ENCODE results near the gene KCNMA1.

Gene KCNMA1

GRCh38 chr10:77505431-77506334, 131.9 kb downstream of the KCNMA1 start:
- no peak for TF ChIP-seq CTCF (IDR thresholded peaks at IDR 0.05; ENCODE audit: insufficient read depth, low read depth, low read length, missing control alignments)
- no peak overlapping the region for H3K4me3 ChIP-seq (ENCODE audit: low read depth, low read length)
- DNase-seq (ENCODE audit: low read depth), result no peak

DNA sequence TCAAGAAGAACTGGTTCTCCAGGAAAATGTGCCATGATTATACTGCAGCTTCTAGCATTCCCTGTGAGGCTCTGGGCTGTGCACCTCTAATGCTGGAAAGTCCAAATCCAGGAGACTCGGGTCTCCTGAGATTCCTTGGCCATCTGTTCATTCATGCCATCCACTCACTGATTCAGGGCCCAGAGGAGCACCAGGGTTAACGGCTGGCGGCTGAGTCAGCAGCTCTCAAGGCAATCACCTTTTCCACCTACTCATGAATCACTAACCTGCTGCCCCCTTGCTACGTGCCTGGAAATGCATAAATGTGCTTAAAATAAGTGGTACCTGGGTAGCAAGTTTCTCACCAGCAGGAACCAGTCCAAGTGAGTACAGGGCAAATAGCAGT, 132.7 kb downstream of the KCNMA1 start:
- no peak for TF ChIP-seq CTCF (IDR thresholded peaks at IDR 0.05; ENCODE audit: insufficient read depth, low read depth, low read length, missing control alignments)
- DNase-seq (ENCODE audit: low read depth), result no peak
- H3K4me3 ChIP-seq (ENCODE audit: low read depth, low read length), result no peak overlapping the region

DNA sequence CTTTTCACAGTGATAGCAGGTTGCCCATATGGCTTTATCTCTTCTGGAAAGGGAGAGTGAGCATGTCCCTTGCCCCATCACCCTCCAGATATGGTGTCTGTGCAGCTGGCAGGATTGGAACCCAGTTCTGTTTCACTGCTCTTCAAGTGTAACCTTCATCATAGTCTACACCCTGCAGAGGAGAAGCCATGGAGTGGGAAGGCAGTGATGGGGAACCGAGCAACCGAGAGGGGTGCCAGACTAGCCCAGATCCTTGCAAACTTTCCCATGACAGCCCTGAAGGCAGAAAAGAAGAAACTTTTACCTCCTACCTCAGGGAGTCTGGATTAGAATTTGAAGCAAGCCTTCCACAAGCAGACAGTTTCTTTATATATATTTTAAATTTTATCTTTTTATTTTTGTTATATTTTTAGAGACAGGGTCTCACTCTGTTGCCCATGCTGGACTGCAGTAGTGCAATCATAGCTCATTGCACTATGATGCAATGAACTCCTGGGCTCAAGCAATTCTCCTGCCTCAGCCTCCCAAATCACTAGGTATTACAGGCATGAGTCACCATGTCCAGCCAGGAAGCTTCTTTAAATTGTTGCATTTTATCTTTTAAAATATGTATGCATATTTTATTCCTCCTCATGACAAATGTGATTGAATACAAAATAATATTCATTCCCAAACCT, 133.3 kb downstream of the KCNMA1 start:
- no peak for DNase-seq (ENCODE audit: low read depth)
- no peak overlapping the region for H3K4me3 ChIP-seq (ENCODE audit: low read depth, low read length)
- TF ChIP-seq CTCF (IDR thresholded peaks at IDR 0.05; ENCODE audit: insufficient read depth, low read depth, low read length, missing control alignments), result no peak

DNA sequence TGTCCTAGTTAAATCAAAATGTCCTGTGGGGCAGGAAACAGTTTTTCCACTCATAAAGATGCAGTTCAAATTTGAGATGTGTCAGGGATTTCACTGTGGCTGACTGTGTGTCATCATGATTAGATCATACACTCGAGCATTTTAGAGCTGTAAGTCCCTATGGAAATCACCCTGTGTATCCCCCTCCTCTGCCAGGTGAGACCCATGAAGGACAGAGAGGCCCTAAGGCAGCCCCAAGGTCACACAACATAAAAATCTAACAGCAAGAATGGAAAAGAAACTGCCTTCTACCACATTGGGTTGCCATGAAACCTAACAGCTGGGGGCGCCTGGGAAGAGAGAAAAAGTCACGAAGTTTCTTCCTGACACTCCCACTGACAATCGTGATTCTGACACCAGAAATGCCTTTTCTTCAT, 135.8 kb downstream of the KCNMA1 start:
- H3K4me3 ChIP-seq (ENCODE audit: low read depth, low read length), result no peak overlapping the region
- peak; percentile 53 for DNase-seq (ENCODE audit: low read depth)
- no peak for TF ChIP-seq CTCF (IDR thresholded peaks at IDR 0.05; ENCODE audit: insufficient read depth, low read depth, low read length, missing control alignments)

GRCh38 chr10:77501152-77501845, 136.3 kb downstream of the KCNMA1 start:
- H3K4me3 ChIP-seq (ENCODE audit: low read depth, low read length), result no peak overlapping the region
- TF ChIP-seq CTCF (IDR thresholded peaks at IDR 0.05; ENCODE audit: insufficient read depth, low read depth, low read length, missing control alignments), result no peak
- no peak for DNase-seq (ENCODE audit: low read depth)

- TF ChIP-seq CTCF (IDR thresholded peaks at IDR 0.05; ENCODE audit: insufficient read depth, low read depth, low read length, missing control alignments), result no peak
- no peak overlapping the region for H3K4me3 ChIP-seq (ENCODE audit: low read depth, low read length)
- DNase-seq (ENCODE audit: low read depth), result peak; percentile 71
Measured at GRCh38 chr10:77500754-77501151, 136.9 kb downstream of the KCNMA1 start.

Data from GM12865 (cell line).